ENCODE results near the gene CAPZB. TPM values are rescaled to one million over a fixed set of nuclear protein-coding genes. Genes with fewer than 3 reads are reported as not detected.
A peak's percentile ranks its signal among the peaks of the same experiment; 100 is the strongest.

Gene CAPZB
- total RNA-seq (86.2 and 127 TPM in 2 replicates), polyA plus RNA-seq (185 and 278 TPM in 2 replicates)

DNA sequence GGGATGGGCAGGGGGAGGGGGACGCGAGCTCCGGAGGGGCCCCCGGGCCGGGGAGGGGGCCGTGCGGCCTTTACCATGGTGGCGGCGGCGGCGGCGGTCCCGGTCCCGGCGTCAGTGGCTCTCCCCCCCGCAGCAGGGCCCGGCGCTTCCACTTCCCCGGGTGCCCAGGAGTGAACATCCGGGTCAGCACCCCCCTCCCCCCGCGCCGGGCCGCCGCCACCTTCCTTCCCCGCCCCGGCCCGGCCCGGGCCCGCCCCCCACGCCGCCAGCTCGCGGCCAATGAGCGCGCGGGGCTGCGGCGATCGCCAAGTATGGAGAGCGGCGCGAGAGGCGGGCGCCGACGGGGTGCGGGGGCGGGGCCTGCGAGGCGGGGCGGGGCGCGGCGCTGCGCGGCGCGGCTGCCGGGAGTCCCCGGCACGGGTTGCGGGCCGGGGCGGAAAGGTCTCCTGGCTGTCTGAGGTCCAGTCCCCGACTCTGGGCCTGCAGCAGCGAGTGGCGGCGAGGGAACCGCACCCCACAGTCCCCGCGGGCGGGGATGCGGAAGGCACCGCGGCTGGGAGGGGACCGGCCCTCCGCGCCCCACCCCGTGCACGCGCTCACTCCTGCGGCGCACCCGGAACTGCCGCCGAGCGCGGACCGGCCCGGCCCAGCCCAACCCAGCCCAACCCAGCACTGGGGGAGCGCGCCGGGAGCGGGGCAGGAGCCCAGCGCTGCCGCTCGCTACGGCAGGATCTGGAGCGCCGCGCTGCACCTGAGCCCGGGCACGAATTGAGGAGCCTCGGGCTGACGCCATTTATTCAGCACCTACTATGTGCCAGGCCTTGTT, at the start of gene CAPZB:
TSS of gene CAPZB (minus strand) at position 178 of the 826 bp plus-strand sequence. CDS start at position 77, 101 bp downstream.
- no peaks in the 10 kb centered on the region for H3K27me3 ChIP-seq
- no peaks in the 10 kb centered on the region for H3K36me3 ChIP-seq
- H3K4me3 ChIP-seq: peak within 1 kb of the TSS; percentile 100
- H3K27ac ChIP-seq: peak within 1 kb of the TSS; percentile 100
- TF ChIP-seq, protein P1, sequence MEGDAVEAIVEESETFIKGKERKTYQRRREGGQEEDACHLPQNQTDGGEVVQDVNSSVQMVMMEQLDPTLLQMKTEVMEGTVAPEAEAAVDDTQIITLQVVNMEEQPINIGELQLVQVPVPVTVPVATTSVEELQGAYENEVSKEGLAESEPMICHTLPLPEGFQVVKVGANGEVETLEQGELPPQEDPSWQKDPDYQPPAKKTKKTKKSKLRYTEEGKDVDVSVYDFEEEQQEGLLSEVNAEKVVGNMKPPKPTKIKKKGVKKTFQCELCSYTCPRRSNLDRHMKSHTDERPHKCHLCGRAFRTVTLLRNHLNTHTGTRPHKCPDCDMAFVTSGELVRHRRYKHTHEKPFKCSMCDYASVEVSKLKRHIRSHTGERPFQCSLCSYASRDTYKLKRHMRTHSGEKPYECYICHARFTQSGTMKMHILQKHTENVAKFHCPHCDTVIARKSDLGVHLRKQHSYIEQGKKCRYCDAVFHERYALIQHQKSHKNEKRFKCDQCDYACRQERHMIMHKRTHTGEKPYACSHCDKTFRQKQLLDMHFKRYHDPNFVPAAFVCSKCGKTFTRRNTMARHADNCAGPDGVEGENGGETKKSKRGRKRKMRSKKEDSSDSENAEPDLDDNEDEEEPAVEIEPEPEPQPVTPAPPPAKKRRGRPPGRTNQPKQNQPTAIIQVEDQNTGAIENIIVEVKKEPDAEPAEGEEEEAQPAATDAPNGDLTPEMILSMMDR (IDR thresholded peaks at IDR 0.05; ENCODE audit: low read depth, low read length): no peak
- no peaks in the 10 kb centered on the region for H3K9me3 ChIP-seq (ENCODE audit: low read depth)
- peak; percentile 95 to 96 for DNase-seq (ENCODE audit: low read depth in 1 of 2, low spot score in 1 of 2)
- H3K4me1 ChIP-seq (ENCODE audit: low read depth): peaks cover 27% of the 10 kb centered on the region

DNA sequence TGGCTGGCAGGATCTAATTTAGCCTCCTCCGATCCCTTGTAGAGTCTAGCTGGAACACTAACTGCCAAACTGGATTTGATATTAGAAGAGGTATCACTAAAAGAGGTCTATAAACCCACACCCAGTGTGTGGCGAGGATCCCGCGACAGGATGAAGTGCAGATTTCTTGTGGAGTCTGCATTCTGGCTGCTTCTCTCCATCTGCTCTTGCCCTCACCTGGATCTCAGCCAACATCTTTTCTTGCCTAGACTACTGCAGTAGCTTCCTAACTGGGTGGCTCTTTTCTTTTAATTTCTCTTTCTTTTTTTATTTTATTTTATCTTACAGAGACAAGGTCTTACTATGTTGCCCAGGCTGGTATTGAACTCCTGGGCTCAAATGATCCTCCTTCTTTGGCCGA, 48.9 kb upstream of the CAPZB start:
- Histone ChIP-seq H3K36me3 (no peaks in the 10 kb centered on the region), H3K27me3 (no peaks in the 10 kb centered on the region), H3K4me1 (ENCODE audit: low read depth) (no peaks in the 10 kb centered on the region), H3K27ac (no peak overlapping the region), H3K4me3 (no peak overlapping the region), H3K9me3 (ENCODE audit: low read depth) (no peaks in the 10 kb centered on the region)
- DNase-seq (ENCODE audit: low read depth in 1 of 2, low spot score in 1 of 2): no peak
- TF ChIP-seq, protein P1 (IDR thresholded peaks at IDR 0.05; ENCODE audit: low read depth, low read length): no peak

DNA sequence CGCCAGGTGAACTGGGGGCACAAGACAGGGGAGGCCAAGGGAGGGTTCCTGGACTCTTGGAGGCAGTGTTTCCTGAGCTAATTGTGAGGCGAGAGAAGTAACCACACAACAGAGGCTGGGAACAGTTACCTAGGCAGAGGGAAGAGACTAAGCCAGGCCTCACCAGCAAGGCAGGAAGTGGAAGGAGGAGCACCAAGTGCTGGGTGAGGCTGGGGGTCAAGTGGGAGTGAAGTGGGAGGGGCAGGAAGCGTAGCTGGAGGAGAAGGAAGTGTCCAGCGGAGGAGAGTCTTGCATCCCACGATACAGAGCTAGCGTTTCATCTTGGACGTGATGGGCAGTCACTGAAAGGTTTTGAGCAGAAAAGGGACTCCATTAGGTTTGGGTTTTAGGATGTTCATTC, 48.3 kb upstream of the CAPZB start:
- Histone ChIP-seq H3K27me3 (no peaks in the 10 kb centered on the region), H3K27ac (no peak overlapping the region), H3K36me3 (no peaks in the 10 kb centered on the region), H3K9me3 (ENCODE audit: low read depth) (no peaks in the 10 kb centered on the region), H3K4me1 (ENCODE audit: low read depth) (no peaks in the 10 kb centered on the region), H3K4me3 (no peak overlapping the region)
- TF ChIP-seq, protein P1 (IDR thresholded peaks at IDR 0.05; ENCODE audit: low read depth, low read length): no peak
- no peak for DNase-seq (ENCODE audit: low read depth in 1 of 2, low spot score in 1 of 2)

DNA sequence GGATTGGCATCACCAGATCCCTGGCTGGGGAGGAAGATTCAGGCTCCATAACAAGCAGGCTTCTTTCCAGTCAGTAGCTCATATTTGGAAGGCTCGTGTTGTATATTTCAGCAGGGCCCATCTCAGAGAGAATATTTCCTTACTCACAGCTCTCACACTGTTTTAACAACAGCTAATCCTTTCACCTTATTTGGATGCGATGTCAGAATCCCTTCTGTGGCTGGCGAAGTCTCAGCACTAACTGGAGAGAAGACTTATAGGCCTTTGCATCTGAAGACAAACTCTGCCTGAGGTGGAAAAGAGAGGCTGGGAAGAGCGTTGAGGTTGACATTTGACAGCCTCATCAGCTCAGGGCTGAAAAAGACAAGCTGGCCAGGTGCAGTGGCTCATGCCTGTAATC, 47.2 kb upstream of the CAPZB start:
- Histone ChIP-seq H3K27me3 (no peaks in the 10 kb centered on the region), H3K36me3 (no peaks in the 10 kb centered on the region), H3K4me3 (no peak overlapping the region), H3K4me1 (ENCODE audit: low read depth) (no peaks in the 10 kb centered on the region), H3K27ac (no peak overlapping the region), H3K9me3 (ENCODE audit: low read depth) (no peaks in the 10 kb centered on the region)
- TF ChIP-seq, protein P1 (IDR thresholded peaks at IDR 0.05; ENCODE audit: low read depth, low read length): no peak
- no peak for DNase-seq (ENCODE audit: low read depth in 1 of 2, low spot score in 1 of 2)

DNA sequence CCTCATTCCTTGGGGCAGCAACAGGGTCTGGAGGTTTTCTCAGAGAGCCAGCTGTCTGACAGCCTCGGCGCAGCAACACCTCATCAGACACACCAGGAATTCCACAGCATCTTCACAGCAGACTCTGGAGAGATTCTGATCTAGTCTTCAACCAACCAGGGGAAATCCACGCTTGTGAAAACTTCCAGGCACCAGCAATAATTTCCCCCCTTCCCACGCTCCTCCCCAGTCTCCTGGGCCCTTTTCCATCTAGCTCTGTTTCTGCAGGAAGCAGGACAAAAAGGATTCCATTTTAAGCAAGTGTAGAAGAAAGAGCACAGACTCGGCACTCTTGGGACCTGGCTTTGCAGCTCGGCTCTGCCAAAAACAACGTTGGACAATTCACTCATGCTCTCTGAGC, 44.3 kb upstream of the CAPZB start:
- TF ChIP-seq, protein P1 (IDR thresholded peaks at IDR 0.05; ENCODE audit: low read depth, low read length): no peak
- no peak overlapping the region for H3K4me3 ChIP-seq
- no peaks in the 10 kb centered on the region for H3K9me3 ChIP-seq (ENCODE audit: low read depth)
- no peak overlapping the region for H3K27ac ChIP-seq
- no peak for DNase-seq (ENCODE audit: low read depth in 1 of 2, low spot score in 1 of 2)
- H3K27me3 ChIP-seq: no peaks in the 10 kb centered on the region
- H3K4me1 ChIP-seq (ENCODE audit: low read depth): no peaks in the 10 kb centered on the region
- no peaks in the 10 kb centered on the region for H3K36me3 ChIP-seq
